NCI-H146 treated with DMSO at 0.1 percent for 48 hours (cell line): ENCODE results near the gene ANKFY1.
A peak's percentile ranks its signal among the peaks of the same experiment; 100 is the strongest.

Source experiments
- DNase-seq: peaks from one replicate; lab custom pipeline; 2025; ENCODE audit not compliant: unreplicated experiment; lab: John Stamatoyannopoulos, UW

Gene ANKFY1, protein sequence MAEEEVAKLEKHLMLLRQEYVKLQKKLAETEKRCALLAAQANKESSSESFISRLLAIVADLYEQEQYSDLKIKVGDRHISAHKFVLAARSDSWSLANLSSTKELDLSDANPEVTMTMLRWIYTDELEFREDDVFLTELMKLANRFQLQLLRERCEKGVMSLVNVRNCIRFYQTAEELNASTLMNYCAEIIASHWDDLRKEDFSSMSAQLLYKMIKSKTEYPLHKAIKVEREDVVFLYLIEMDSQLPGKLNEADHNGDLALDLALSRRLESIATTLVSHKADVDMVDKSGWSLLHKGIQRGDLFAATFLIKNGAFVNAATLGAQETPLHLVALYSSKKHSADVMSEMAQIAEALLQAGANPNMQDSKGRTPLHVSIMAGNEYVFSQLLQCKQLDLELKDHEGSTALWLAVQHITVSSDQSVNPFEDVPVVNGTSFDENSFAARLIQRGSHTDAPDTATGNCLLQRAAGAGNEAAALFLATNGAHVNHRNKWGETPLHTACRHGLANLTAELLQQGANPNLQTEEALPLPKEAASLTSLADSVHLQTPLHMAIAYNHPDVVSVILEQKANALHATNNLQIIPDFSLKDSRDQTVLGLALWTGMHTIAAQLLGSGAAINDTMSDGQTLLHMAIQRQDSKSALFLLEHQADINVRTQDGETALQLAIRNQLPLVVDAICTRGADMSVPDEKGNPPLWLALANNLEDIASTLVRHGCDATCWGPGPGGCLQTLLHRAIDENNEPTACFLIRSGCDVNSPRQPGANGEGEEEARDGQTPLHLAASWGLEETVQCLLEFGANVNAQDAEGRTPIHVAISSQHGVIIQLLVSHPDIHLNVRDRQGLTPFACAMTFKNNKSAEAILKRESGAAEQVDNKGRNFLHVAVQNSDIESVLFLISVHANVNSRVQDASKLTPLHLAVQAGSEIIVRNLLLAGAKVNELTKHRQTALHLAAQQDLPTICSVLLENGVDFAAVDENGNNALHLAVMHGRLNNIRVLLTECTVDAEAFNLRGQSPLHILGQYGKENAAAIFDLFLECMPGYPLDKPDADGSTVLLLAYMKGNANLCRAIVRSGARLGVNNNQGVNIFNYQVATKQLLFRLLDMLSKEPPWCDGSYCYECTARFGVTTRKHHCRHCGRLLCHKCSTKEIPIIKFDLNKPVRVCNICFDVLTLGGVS

DNA sequence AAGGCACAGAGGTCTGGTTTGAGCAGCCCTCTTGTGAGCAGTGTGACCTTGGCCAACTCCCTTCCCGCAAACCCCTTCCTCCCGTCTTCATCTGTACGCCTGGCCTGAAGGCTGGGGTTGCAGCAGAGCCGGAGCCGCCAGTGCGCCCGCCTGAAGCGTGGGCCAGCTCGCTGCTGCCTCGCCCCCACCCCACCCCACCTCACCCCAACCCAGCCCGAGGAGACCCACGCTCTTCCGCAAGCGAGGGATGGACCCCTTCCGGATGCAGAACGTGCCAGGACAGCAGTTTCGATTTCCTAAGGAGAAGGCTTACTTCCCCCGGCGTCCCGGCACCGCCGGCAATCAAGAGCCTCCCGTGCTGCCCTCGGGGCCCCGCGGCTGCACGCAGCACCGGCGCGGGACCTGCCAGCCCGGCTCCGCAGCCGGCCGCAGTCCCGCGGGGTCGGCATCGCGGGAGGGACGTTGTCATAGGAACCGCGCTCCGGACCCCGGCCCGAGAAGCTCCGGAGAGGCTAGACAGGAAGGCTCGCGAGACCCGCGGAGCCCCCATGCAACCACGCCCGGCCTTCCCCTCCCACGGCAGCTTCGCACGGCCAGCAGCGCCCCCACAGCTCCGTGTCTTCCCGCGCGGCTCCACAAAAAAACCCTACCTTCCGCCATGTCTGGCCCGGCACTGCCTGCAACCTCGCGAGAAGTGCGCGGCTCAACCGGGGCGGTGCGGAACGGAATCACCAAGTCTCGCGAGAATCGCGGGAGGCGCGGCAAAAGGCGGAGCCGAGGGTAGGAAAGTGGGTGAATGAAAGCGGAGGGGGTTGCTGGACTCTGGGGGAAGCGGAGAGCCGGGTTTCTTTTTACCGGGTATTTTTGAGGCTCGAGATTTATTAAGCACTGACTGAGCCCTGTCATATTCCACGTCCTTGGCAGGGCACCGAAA, at the start of gene ANKFY1:
Gene ANKFY1, minus strand, starts transcription at position 698 of the 934 bp plus-strand sequence. Its CDS starts 38 bp downstream, at position 660.
- peak; percentile 93 for DNase-seq

- no peak for DNase-seq
Measured at GRCh38 chr17:4310354-4311060, 46.7 kb upstream of the ANKFY1 start.

DNA sequence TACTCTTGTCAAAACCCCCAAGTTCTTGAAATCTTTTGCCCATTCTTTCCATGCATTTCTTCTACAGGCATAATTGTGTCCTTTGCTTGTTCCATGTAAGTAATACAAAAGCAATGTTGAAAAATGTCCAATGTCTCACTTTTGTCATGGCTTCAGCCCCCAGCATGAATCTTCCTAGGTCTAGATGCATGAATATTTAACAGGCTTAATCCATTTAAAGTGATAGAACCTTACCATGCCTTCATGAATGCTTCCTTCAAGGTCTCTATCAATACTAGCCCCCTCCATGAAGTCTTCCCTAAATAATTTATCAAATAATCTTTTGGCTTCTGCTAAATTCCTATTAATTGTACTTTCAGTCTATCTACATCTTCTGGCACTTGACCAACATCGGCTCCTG, 46.1 kb upstream of the ANKFY1 start:
- DNase-seq, result no peak

DNA sequence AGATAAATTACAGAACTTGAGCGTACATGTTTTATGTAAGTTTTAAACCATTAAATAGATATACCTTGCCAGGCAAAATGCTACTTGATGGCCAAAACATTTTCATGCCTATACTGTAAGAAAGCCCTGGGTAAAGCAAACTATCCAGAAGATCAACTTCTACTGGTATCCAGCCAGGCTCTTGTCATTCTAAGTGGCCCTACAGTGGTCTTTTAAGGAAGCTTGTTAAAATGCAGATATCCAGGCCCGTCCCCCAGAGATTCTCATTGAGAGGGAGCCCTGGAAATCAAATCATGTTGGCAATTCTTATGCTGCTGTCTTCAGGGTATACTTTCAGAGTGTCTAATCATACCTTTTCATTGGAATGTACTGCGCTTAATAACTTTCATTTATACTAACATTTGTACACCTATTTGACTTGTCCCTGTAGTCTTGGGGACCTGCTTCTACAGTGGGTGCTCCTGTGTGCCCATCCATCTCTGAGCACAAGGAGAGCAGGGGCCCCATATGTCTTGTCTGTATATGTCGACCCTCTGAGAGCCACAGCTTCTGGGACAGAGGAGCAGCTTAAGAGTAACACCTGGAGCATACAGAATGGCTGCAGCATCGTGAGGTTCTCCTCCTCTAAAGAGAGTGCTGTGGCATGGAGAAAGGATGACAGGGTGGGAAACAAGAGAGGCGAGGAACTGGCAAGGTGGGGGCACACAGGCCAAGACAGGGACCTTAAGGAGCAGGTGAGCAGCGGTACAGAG, 43.6 kb upstream of the ANKFY1 start:
- no peak for DNase-seq

DNA sequence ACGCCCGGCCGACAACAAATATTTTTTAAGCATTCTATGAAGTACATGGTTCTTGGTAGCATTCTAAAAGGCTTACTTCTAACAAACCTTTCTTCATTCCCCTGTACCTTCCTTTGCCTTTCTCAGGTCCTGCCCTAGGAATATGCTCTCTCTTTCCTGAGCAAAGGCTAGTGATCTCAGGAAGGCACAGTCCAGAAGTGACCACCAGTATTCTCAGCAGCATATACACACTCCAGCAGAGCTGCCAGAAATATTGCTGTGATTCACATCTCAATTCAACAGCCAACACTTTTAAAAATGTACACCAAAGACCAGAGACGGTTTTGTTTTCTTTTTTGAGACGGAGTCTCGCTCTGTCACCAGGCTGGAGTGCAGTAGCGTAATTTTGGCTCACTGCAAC, 41.4 kb upstream of the ANKFY1 start:
- no peak for DNase-seq

DNA sequence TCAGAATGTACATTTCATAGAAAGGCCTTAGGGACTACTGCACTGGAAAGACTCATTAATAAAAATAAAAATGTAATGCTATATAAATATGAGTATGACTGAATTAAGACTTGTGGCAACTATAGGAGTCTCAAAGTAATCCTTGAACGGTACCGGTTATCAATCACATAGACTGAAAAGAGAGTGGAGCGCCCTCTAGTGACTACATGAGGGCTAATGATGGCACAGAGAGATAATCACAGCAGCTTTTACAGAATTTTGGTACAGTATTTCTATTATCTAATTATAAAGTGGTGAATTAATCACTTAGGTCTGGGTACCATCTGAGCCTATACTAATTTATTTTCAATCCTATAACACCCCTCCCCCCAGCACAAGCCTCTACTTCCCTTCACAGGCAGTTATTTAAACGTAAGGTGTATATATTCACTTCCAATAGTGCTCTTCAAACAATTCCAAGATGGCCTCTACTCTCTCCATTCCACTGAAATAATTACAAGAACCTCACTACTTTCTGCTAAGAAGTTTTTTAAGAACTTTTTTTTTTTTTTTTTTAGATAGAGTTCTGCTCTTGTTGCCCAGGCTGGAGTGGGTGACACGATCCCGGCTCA, 40.7 kb upstream of the ANKFY1 start:
- peak; percentile 22 for DNase-seq

- no peak for DNase-seq
Measured at GRCh38 chr17:4301066-4301465, 37.3 kb upstream of the ANKFY1 start.

- DNase-seq, result no peak
Measured at GRCh38 chr17:4297351-4297750, 33.6 kb upstream of the ANKFY1 start.

- DNase-seq, result no peak
Measured at GRCh38 chr17:4295686-4296085, 31.9 kb upstream of the ANKFY1 start.

DNA sequence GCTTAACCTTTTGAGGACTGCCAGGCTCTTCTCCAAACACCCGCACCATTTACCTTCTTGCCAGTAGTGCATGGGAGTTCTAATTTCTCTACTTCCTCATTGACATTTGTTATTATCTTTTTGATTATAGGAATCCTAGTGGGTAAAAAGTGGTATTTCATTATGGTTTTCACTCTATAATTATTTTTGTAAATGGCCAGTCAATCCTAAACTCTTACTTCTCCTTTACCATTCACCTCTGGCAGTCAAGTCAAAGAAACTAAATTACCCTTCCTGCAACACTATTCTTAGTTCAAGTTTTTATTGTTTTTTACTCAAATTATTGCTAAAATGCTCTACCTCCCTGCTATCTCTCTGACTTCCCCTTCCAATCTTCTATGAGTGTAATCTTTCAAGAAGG, 29.8 kb upstream of the ANKFY1 start:
- no peak for DNase-seq

- DNase-seq, result no peak
Measured at GRCh38 chr17:4287710-4288109, 23.9 kb upstream of the ANKFY1 start.

- DNase-seq, result no peak
Measured at GRCh38 chr17:4276514-4276913, 12.7 kb upstream of the ANKFY1 start.

GRCh38 chr17:4272972-4273368, 9.2 kb upstream of the ANKFY1 start:
- no peak for DNase-seq

DNA sequence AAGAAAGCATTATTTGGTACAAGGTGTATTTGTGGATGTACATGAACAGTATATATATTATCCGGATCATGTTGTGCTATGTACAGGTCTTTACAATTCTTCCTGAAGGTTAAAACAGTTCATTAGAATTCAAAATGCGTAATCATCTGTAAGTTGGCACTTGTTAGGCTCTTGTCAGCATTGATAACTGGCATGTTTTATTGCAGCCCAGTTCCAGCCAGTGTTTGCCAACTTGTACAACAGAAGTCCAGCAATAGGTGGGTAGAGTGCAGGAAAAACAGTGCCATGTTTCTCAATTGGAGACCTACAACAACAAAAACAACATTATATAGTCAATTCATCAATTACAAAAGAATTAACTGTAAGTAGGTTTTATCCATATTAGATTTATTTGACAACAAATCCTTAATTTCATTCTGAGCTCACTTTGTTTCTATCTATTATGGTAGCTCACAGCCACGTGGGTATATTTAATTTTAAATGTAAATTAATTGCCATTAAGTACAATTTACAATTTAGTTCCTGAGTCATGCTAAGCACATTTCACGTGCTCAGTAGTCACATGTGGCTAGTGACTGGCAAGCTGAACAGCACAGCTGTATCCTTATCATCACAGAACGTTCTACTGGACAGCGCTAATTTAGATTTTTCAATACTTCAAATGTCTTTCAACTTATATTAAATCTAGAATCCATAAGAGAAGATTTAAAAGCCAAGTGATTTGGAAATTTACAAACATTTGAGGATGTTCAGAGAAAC, 8.6 kb upstream of the ANKFY1 start:
- no peak for DNase-seq

- DNase-seq, result no peak
Measured at GRCh38 chr17:4270736-4271135, 7.0 kb upstream of the ANKFY1 start.

- no peak for DNase-seq
Measured at GRCh38 chr17:4269915-4270314, 6.1 kb upstream of the ANKFY1 start.

DNA sequence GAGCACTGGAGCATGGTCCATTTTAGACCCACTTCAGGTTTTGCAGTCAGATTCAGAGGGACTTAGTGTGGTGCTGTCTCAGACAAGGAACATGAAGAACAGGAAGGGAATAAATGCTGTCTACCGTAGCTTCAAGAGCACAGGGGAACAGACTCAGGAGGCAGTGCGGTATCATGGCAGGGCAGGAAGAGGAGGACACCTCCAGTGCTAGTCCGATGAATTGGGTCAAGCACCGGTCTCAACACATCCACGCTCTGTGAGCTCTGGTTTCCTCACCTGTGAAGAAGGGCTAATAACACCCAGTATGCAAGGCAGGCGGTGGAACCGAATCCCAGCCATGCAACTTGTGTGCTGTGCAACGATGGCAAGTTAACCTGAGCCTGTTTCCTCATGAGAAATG, 3.6 kb upstream of the ANKFY1 start:
- DNase-seq, result no peak

DNA sequence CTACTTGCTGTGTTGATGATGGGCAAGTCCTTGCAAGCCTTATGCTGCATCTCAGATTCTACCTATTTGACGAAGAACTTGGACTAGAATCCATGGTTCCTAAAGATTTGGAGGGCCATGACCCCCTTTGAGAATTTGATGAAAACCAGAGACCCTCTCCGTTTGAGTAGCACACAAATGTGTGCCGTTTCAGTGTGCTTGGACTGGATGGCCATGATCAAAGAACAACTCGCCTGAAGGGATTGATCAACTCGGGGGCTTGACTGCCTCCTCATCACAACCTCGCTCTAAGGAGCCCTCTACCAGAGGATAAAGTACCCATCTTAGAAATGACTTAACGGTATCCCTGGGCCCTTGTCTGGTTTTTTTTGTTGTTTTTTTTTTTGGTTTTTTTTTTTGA, 2.8 kb upstream of the ANKFY1 start:
- no peak for DNase-seq
